SK-N-SH (cell line): Measurements from ENCODE around the gene POU2F3.

Source experiments
- ELF1 ChIP-seq: IDR thresholded peaks from 2 replicates; pipeline ENCODE4 v1.4.0; 2012
- EP300 ChIP-seq, 2 experiments: IDR thresholded peaks; 2 replicates each; pipeline versions ENCODE4 v1.4.0 to v1.6.1; 2012; ENCODE audit warnings: borderline replicate concordance in 1 of 2, low read depth in 1 of 2, low read length in 1 of 2
- IRF3 ChIP-seq: fragments of 150-350 bp; IDR thresholded peaks from 2 replicates; pipeline ENCODE4 v1.6.1; 2016; ENCODE audit warnings: mild to moderate bottlenecking, low read depth, low read length
- MXI1 ChIP-seq: IDR thresholded peaks from 2 replicates; pipeline ENCODE4 v1.6.1; 2012; ENCODE audit warnings: mild to moderate bottlenecking, low read depth, low read length, improper control_type of control experiment
- RAD21 ChIP-seq: IDR thresholded peaks from 2 replicates; pipeline ENCODE4 v1.6.1; 2012; ENCODE audit warnings: mild to moderate bottlenecking, low read length
- SIN3A ChIP-seq: IDR thresholded peaks from 2 replicates; pipeline ENCODE4 v1.6.1; 2012; ENCODE audit warnings: low read depth, mild to moderate bottlenecking, low read length, moderate library complexity, borderline replicate concordance
- TF ChIP-seq, protein P1 (sequence below): IDR thresholded peaks from 2 replicates; pipeline ENCODE4 v1.4.0; 2012; ENCODE audit warnings: low read depth, borderline replicate concordance
- TF ChIP-seq, protein P2 (sequence below): fragments of 200-600 bp; sonication (generic); IDR thresholded peaks from 2 replicates; pipeline ENCODE4 v1.6.1; 2017; ENCODE audit warnings: antibody characterized with exemption, mild to moderate bottlenecking, moderate library complexity

DNA sequence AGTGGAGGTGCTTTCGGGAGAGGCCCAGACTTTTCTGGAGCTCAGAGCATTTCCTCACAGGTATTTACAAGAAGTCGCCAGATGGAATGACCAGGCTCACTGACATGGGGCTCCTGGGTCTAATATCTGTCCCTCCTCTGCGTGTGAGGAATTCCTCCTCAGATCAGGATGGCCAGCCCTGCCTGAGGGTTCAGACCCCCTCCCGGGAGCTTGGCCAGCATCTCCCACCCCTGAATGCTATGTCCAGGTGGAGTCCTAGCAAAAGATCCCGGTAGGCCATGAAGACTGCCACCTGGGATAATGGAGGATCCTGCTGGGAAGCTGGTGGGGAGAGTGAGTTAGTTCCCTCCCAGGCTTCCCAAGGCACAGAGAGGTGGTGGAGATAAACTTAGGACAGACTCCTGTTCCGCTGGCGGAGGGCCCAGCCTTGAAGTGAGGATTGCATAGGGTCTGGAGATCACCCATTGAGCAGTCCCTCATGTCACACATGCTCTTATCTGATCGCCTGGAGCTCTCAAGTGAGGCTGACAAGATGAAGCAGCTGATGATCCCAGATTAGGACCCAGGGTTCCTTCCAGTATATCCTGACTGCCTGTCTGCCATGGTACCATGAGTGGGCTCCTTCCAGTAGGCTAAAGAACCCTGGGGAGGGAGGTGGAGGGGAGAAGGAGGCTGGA lies 23.4 kb upstream of the POU2F3 start:
- TF ChIP-seq MXI1 (no peak), RAD21 (no peak), IRF3 (no peak), SIN3A (no peak), ELF1 (no peak), EP300 (IDR thresholded peaks at IDR 0.05; ENCODE audit: borderline replicate concordance in 1 of 2, low read depth in 1 of 2, low read length in 1 of 2) (no peak)
- TF ChIP-seq, protein P1, sequence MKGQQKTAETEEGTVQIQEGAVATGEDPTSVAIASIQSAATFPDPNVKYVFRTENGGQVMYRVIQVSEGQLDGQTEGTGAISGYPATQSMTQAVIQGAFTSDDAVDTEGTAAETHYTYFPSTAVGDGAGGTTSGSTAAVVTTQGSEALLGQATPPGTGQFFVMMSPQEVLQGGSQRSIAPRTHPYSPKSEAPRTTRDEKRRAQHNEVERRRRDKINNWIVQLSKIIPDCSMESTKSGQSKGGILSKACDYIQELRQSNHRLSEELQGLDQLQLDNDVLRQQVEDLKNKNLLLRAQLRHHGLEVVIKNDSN = no peak
- TF ChIP-seq, protein P2, sequence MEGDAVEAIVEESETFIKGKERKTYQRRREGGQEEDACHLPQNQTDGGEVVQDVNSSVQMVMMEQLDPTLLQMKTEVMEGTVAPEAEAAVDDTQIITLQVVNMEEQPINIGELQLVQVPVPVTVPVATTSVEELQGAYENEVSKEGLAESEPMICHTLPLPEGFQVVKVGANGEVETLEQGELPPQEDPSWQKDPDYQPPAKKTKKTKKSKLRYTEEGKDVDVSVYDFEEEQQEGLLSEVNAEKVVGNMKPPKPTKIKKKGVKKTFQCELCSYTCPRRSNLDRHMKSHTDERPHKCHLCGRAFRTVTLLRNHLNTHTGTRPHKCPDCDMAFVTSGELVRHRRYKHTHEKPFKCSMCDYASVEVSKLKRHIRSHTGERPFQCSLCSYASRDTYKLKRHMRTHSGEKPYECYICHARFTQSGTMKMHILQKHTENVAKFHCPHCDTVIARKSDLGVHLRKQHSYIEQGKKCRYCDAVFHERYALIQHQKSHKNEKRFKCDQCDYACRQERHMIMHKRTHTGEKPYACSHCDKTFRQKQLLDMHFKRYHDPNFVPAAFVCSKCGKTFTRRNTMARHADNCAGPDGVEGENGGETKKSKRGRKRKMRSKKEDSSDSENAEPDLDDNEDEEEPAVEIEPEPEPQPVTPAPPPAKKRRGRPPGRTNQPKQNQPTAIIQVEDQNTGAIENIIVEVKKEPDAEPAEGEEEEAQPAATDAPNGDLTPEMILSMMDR = no peak
